Activated T-helper 9 cell treated with anti-CD3 and anti-CD28 coated beads, Interleukin-2, amount 50 U/mL, for 16 hours (primary cell): ENCODE measurements around the gene MSI2.

Source experiments
- DNase-seq: peaks from one replicate; pipeline ENCODE4 v3.0.0-alpha.2; 2020; ENCODE audit warnings: low read depth

MSI2 gene

GRCh38 chr17:57417956-57418355, 161.6 kb downstream of the MSI2 start:
- DNase-seq, result no peak

DNA sequence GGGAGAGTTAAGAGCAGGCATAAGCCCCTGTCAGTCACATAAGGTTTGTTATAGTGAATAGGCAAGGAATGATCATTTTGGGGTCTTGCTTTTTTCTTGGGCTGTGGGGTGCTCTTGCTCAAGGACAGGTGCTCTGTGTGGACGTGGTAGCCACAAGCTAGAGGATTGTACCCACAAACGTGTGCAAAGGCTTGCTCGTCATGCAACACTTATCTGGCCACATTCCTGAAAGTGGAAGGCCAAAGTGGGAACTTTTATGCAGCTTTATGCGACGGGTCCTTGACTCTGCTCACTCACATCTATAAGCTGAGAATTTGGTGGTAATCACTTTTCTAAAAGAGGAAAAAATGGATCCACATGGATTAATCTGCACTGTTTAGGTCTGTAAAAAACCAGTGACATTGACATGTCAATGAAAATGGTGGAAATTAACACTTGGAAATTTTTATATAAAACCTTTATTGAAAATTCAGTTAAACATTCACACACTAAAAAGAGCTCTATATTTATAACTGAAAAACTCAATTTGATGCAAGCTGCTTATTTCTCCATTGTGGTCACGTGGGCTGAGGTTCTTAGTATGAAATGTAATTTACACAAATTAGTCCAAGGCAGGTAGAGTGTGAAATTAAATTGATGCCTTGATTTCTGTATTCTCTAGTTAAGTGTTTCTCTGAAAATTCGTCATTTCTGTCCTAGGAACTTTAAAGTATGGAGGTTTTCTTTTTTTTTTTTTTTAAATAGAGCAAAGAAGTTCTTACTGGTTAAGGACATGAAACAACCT, 162.3 kb downstream of the MSI2 start:
- DNase-seq, result no peak

GRCh38 chr17:57419940-57420550, 163.7 kb downstream of the MSI2 start:
- no peak for DNase-seq

GRCh38 chr17:57420734-57421717, 164.7 kb downstream of the MSI2 start:
- DNase-seq, result no peak

DNA sequence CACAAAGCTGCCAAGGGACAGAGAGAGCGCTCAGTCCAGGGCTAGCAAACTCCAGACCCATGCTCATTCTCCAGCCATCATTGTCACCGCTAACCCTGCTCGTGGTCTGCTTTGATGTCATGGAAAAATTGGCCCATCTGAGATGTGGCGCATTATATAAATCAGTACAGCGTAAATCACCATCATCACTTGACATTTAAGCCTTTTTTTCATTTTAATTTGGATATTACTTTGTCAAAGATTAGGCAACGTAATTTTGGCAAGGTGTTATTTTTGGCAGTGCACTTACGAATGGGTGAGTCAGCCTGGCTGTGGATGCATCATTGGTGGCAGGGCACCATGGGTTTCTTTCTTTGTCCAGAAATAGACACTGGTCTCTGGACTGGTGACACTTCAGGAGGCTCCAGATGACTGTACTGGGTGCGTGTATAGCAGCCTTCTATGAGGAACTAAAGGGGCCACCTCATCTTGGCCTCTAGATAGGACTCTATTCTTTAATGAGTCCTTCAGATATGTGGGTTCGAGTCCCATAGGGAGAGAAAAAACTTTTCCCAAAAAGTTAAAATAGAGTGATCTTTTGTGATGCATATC, 166.3 kb downstream of the MSI2 start:
- DNase-seq, result no peak

DNA sequence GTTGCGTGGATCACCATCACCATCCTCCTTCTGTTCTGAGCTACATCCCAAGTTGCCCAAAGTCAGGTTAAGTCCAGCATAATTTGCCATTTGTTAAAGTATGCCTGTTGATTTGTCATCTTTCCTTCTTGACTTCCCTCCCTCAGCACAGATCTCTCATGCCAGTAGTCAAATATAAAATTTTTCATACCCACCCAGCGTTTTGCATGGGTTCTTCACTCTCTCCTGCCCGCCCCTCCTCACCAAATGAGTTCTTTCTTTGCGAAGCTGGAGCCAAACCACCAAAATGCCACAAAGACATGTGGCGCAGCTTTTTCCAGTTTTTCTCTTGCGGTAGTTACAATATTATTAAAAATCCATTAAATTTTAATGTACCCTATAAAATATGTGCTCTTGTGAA, 167.2 kb downstream of the MSI2 start:
- DNase-seq, result no peak

DNA sequence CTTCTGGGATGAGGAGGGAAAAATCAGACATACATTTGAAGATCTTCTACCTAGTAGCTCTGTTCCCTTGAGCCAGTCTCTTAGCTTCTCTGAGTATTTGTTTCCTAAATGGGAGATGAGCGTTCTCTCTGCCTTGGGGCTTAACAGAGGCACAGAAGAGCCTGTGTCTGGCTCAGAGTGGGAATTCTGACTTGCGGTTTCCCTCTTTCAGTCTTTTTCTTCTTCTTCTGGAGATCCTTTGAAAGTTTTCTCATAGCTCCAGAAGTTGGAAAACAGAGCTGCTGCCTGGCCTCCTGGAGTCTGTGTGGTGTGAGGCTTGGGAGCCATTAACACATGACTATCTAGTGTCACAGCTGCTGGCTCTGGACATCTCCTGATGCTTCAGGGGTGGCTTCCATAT, 167.9 kb downstream of the MSI2 start:
- no peak for DNase-seq

- no peak for DNase-seq
Measured at GRCh38 chr17:57424777-57425188, 168.5 kb downstream of the MSI2 start.

GRCh38 chr17:57425431-57425830, 169.1 kb downstream of the MSI2 start:
- no peak for DNase-seq

DNA sequence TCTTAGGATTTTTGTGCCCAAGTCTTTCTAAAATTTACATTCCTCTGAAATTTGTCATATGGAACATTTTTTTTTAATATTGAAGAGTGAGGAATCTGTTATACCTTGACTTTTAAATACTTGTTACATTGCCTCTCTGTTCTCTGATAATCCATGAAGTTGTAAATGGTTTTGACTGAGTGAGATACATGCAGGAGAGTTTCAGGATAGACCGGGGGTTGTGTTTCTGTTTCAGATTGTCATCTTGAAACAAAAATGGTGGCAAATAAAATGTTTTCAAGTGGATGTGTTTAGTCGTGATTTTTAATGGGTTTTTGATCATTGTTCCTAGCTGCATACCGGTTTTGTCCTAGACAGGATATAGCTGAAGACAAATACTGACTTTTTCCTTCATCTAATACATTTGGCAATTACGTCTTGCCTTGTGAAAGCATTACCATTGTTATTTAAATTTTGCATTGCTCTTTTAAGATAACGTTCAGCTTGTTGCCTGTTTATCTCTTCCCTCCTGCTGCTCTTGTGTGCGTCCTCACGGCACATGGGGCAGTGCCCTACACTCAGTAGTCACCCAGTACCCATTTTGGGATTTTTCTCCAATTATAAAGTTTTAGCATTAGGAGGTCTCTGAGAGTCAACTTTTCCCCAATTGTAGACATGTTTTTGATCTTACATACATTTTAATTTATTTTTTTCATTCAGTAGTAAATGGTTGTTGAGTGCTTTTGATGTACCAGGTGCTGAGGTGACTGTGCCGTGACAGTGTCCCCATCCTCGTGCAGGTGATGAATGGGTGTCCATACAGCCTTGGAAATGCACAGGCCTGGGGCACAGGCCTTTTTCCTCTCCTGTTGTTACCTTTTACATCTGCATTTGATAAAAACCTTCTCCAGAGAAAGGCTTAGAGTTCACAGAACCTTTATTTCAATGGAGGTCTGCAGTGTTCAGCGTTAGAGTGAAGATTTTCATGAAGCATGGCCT, 169.9 kb downstream of the MSI2 start:
- no peak for DNase-seq

DNA sequence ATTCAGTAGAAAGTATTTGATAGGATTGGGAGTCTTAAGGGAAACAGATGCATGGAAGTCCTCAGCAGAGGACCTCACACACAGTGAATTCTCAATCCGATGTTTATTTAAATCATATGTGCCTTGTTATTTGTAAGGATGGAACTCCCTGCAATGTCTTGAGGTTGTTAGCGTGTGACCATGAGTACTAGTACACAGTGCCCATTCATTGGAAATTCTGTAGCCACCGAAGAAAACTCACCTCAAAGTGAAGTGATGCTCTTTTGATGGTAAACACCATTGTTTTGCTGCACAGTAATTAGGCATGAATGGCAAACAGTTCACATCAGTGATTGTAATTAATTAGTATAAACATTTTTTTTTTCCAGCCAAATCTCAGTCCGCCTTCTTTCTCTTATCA, 173.6 kb downstream of the MSI2 start:
- DNase-seq, result no peak

GRCh38 chr17:57431415-57431814, 175.1 kb downstream of the MSI2 start:
- DNase-seq, result no peak

DNA sequence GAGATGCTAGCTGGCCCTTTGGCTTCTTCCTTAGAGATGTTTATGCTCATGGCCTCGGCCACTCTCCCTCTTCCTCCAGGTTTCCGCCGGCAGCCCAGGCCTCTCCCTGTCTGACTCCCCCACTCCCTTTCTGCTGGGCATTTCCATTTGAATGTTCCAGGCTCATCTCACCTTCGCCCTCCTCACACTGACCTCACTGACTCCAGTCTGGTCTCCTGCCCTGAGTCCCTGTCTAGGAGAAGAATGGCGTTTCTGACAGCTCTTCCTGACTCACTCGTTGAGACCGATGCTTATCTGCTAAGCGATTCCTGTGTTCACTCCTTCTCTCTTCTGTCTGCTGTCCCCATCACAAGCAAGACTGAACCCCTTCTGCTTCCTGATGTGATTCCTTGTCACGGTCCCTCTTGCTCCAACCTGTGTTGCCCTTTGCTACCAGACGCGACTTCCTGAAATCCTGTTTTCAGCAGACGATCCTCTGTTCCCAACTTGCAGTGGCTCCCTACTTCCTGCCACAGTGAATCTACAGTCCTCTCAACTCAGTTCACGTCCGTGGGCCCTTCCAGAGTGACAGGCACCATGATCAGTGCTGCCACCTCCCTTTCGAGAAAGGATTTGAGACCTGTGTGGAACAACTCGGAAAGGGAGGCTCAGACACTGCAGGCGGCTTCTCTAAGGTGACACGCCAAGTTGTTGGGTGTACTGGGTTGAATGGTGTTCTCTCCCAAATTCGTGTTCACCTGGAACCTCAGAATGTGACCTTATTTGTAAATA, 176.4 kb downstream of the MSI2 start:
- no peak for DNase-seq

- no peak for DNase-seq
Measured at GRCh38 chr17:57433452-57433851, 177.1 kb downstream of the MSI2 start.

GRCh38 chr17:57434361-57434760, 178.0 kb downstream of the MSI2 start:
- DNase-seq, result no peak

GRCh38 chr17:57436565-57436964, 180.2 kb downstream of the MSI2 start:
- DNase-seq, result no peak

- no peak for DNase-seq
Measured at GRCh38 chr17:57438066-57438731, 181.9 kb downstream of the MSI2 start.

- no peak for DNase-seq
Measured at GRCh38 chr17:57439651-57440050, 183.3 kb downstream of the MSI2 start.

DNA sequence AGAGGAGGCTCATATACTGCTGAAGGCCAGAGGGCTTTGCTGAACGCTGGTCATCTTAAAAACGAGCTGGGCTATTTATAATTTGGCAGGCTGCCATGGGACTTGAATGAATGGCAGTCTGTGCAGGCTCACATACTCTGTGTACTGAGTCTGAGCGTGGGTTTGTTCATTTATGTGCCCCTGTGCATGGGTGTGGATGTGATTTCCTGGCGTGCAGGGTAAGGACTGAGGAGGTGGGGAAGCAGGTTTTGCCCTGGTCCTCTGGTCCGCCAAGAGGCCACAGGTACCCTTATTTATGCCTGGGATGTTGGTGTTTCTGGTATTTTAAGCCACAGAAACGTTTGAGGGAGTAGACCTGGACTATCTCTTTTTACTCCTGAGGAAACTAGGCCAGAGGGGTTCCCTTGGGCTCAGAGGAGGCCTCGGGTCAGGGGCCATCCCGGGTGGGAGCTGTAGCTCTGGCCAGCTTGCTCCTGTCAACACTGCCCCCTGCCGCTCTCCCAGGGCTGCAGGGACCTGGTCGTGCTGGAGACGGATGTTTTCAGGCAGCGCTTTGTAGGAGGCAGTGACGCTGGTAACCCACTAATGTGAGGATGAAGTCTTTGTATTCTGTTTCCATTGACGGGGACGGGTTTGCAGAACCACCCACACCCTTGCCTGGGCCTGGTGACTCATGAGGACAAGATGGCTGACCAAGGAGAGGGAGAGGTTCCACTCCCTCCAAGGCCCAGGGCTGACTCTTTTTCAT, 184.4 kb downstream of the MSI2 start:
- peak; percentile 63 for DNase-seq
